ENCODE measurements around the gene SEC14L1.
A peak's percentile ranks its signal among the peaks of the same experiment; 100 is the strongest.

The SEC14L1 gene

GRCh38 chr17:77092025-77092424 is 48.7 kb upstream of the SEC14L1 start (continued):
- TF ChIP-seq ZNF211 (tag by site-specific recombination; IDR thresholded peaks at IDR 0.05; ENCODE audit: low read depth) (no peak), ZBTB8A (tag by site-specific recombination; IDR thresholded peaks at IDR 0.05) (no peak), ZNF37A (tag by site-specific recombination; IDR thresholded peaks at IDR 0.05) (no peak), ZSCAN5A (tag by site-specific recombination; IDR thresholded peaks at IDR 0.05) (no peak), ZNF785 (tag by site-specific recombination; IDR thresholded peaks at IDR 0.05) (no peak), HOXA7 (CRISPR knock-in tag; IDR thresholded peaks at IDR 0.05; ENCODE audit: borderline replicate concordance) (no peak), ZEB2 (tag by site-specific recombination; IDR thresholded peaks at IDR 0.05) (peak; percentile 64; the same call in 1 of the 2 replicates), KLF16 (tag by site-specific recombination; IDR thresholded peaks at IDR 0.05) (no peak), HIC1 (tag by site-specific recombination; IDR thresholded peaks at IDR 0.05) (0 out of 2 replicates have a peak, but pooled peaks have one; percentile 44), KLF7 (tag by site-specific recombination; IDR thresholded peaks at IDR 0.05; ENCODE audit: borderline replicate concordance) (no peak), ZNF48 (tag by site-specific recombination; IDR thresholded peaks at IDR 0.05) (no peak), BCL11B (tag by site-specific recombination; IDR thresholded peaks at IDR 0.05; ENCODE audit: low read depth) (no peak), AEBP2 (tag by site-specific recombination; IDR thresholded peaks at IDR 0.05; ENCODE audit: borderline replicate concordance) (no peak), ZNF214 (tag by site-specific recombination; IDR thresholded peaks at IDR 0.05; ENCODE audit: borderline replicate concordance) (no peak), KLF17 (tag by site-specific recombination; IDR thresholded peaks at IDR 0.05) (no peak), ZNF302 (tag by site-specific recombination; IDR thresholded peaks at IDR 0.05; ENCODE audit: low read depth) (no peak), ZNF658 (tag by site-specific recombination; IDR thresholded peaks at IDR 0.05) (no peak), ZNF292 (tag by site-specific recombination; IDR thresholded peaks at IDR 0.05; ENCODE audit: borderline replicate concordance, low read depth) (no peak), ZNF239 (tag by site-specific recombination; IDR thresholded peaks at IDR 0.05) (no peak), KLF8 (tag by site-specific recombination; IDR thresholded peaks at IDR 0.05) (no peak), ZNF391 (tag by site-specific recombination; IDR thresholded peaks at IDR 0.05; ENCODE audit: borderline replicate concordance, low read depth) (no peak), ZNF518A (tag by site-specific recombination; conservative IDR thresholded peaks at IDR 0.05; ENCODE audit: low read depth) (no peak), ZFP37 (tag by site-specific recombination; IDR thresholded peaks at IDR 0.05) (no peak), ZNF114 (tag by site-specific recombination; IDR thresholded peaks at IDR 0.05) (no peak), ZNF2 (tag by site-specific recombination; IDR thresholded peaks at IDR 0.05) (no peak), ZNF280C (tag by site-specific recombination; IDR thresholded peaks at IDR 0.05) (no peak), ZNF423 (tag by site-specific recombination; IDR thresholded peaks at IDR 0.05) (no peak), TCF7L2 (IDR thresholded peaks at IDR 0.05; ENCODE audit: borderline replicate concordance, low read depth, low read length) (no peak)
